OCI-LY3 (cell line): ENCODE data around the gene SIRPG.

Source experiments
- EZH2phosphoT487 ChIP-seq: fragments of 200-600 bp; shearing (Covaris generic); IDR thresholded peaks from 2 replicates; pipeline ENCODE4 v1.6.1; 2018; ENCODE audit warnings: antibody characterized with exemption, mixed run types, low read depth
- TF ChIP-seq, protein P1 (sequence below): fragments of 200-600, 300-600 bp; sonication (generic); IDR thresholded peaks from 2 replicates; pipeline ENCODE4 v1.5.1; 2014; ENCODE audit warnings: antibody characterized with exemption, low read length, low read depth

DNA sequence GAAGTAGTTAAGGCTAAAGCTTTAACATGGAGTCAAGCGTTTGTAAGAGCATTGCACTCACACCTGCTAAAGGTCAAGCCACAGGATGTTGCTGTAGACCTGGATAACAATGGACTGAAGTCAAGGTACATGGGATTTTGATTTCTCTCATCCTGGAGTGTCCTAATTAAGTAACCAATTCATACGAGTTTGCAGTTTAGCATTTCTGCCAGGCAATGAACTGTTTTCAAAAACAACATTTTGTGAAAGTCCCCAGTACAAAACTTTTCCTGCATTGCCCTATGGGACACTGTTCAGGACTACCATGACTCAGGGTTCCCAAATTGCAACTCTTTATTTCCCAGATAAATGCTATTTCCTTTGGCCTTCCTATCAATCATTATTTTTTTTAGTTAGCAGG is 20.4 kb downstream of the SIRPG start:
- TF ChIP-seq, protein P1, sequence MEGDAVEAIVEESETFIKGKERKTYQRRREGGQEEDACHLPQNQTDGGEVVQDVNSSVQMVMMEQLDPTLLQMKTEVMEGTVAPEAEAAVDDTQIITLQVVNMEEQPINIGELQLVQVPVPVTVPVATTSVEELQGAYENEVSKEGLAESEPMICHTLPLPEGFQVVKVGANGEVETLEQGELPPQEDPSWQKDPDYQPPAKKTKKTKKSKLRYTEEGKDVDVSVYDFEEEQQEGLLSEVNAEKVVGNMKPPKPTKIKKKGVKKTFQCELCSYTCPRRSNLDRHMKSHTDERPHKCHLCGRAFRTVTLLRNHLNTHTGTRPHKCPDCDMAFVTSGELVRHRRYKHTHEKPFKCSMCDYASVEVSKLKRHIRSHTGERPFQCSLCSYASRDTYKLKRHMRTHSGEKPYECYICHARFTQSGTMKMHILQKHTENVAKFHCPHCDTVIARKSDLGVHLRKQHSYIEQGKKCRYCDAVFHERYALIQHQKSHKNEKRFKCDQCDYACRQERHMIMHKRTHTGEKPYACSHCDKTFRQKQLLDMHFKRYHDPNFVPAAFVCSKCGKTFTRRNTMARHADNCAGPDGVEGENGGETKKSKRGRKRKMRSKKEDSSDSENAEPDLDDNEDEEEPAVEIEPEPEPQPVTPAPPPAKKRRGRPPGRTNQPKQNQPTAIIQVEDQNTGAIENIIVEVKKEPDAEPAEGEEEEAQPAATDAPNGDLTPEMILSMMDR, result no peak
- no peak for TF ChIP-seq EZH2phosphoT487
